Neural crest cell (in vitro differentiated cells): ENCODE results near the gene MNT. TPM values are rescaled to one million over a fixed set of nuclear protein-coding genes. Genes with fewer than 3 reads are reported as not detected.

Source experiments
- DNase-seq: peaks from one replicate; pipeline ENCODE4 v3.0.0; 2021; ENCODE audit warnings: low read depth, mixed read lengths, low spot score
- H3K27ac Mint-ChIP-seq: one replicate; pipeline ENCODE4 v1.8.0; 2021; ENCODE audit warnings: mild to moderate bottlenecking, mixed read lengths; ENCODE audit not compliant: unreplicated experiment
- H3K27me3 Mint-ChIP-seq: 2 replicates; pipeline ENCODE4 v1.8.0; 2021; ENCODE audit warnings: low read depth, mild to moderate bottlenecking, mixed read lengths
- H3K36me3 Mint-ChIP-seq: 2 replicates; pipeline ENCODE4 v1.8.0; 2021; ENCODE audit warnings: low read depth, mild to moderate bottlenecking, mixed read lengths
- H3K4me1 Mint-ChIP-seq: 2 replicates; pipeline ENCODE4 v1.8.0; 2021; ENCODE audit warnings: mixed read lengths
- H3K4me3 Mint-ChIP-seq: one replicate; pipeline ENCODE4 v1.8.0; 2021; ENCODE audit warnings: mild to moderate bottlenecking, mixed read lengths
- H3K9me3 Mint-ChIP-seq: 2 replicates; pipeline ENCODE4 v1.8.0; 2021; ENCODE audit warnings: mixed read lengths
- CTCF ChIP-seq: fragments of 200-600 bp; sonication (generic); conservative IDR thresholded peaks from 2 replicates; pipeline ENCODE4 v1.5.0; 2021; ENCODE audit warnings: antibody characterized with exemption, mild to moderate bottlenecking
- total RNA-seq: library from RNA; stranded (reverse); gene quantifications from 2 replicates; pipeline ENCODE4 v1.2.1, GENCODE V29; 2021

The MNT gene
- total RNA-seq, 1 donor from 2014 or later = 26.9 TPM

GRCh38 chr17:2362416-2362815, 38.4 kb downstream of the MNT start:
- no peak for DNase-seq
- H3K4me3 Mint-ChIP-seq = no peak overlapping the region
- no peak overlapping the region for H3K27ac Mint-ChIP-seq
- no peak for TF ChIP-seq CTCF
- H3K9me3 Mint-ChIP-seq = no peaks in the 10 kb centered on the region
- no peaks in the 10 kb centered on the region for H3K27me3 Mint-ChIP-seq
- peaks cover 4% of the 10 kb centered on the region for H3K4me1 Mint-ChIP-seq
- H3K36me3 Mint-ChIP-seq = no peaks in the 10 kb centered on the region

GRCh38 chr17:2362016-2362415, 38.8 kb downstream of the MNT start:
- Mint-ChIP-seq H3K4me3 (no peak overlapping the region), H3K9me3 (no peaks in the 10 kb centered on the region), H3K36me3 (no peaks in the 10 kb centered on the region), H3K4me1 (peaks cover 2% of the 10 kb centered on the region), H3K27me3 (no peaks in the 10 kb centered on the region), H3K27ac (no peak overlapping the region)
- no peak for DNase-seq
- no peak for TF ChIP-seq CTCF

GRCh38 chr17:2361010-2361760, 39.7 kb downstream of the MNT start:
- no peak overlapping the region for H3K27ac Mint-ChIP-seq
- no peaks in the 10 kb centered on the region for H3K4me1 Mint-ChIP-seq
- no peak overlapping the region for H3K4me3 Mint-ChIP-seq
- H3K27me3 Mint-ChIP-seq = no peaks in the 10 kb centered on the region
- no peak for TF ChIP-seq CTCF
- no peaks in the 10 kb centered on the region for H3K36me3 Mint-ChIP-seq
- H3K9me3 Mint-ChIP-seq = no peaks in the 10 kb centered on the region
- no peak for DNase-seq

GRCh38 chr17:2357931-2358434, 42.9 kb downstream of the MNT start:
- no peak overlapping the region for H3K27ac Mint-ChIP-seq
- no peak for DNase-seq
- H3K27me3 Mint-ChIP-seq = no peaks in the 10 kb centered on the region
- no peak for TF ChIP-seq CTCF
- H3K4me1 Mint-ChIP-seq = no peaks in the 10 kb centered on the region
- H3K36me3 Mint-ChIP-seq = no peaks in the 10 kb centered on the region
- H3K9me3 Mint-ChIP-seq = no peaks in the 10 kb centered on the region
- H3K4me3 Mint-ChIP-seq = no peak overlapping the region

GRCh38 chr17:2357237-2357636, 43.6 kb downstream of the MNT start:
- Mint-ChIP-seq H3K9me3 (no peaks in the 10 kb centered on the region), H3K4me3 (no peak overlapping the region), H3K27ac (no peak overlapping the region), H3K4me1 (no peaks in the 10 kb centered on the region), H3K36me3 (no peaks in the 10 kb centered on the region), H3K27me3 (no peaks in the 10 kb centered on the region)
- TF ChIP-seq CTCF = no peak
- DNase-seq = no peak
